HepG2 (cell line): ENCODE data around the gene ATP13A1. TPM values are rescaled to one million over a fixed set of nuclear protein-coding genes. Genes with fewer than 3 reads are reported as not detected.

Source experiments
- ARID5B ChIP-seq: IDR thresholded peaks from 2 replicates; pipeline ENCODE4 v1.4.0; 2020; ENCODE audit warnings: mild to moderate bottlenecking, missing genetic modification reagents
- ATF4 ChIP-seq, 2 experiments: fragments of 450-650 bp in 1 of 2; sonication (generic) in 1 of 2; formaldehyde crosslinking; IDR thresholded peaks; 2 replicates each; pipeline versions ENCODE4 v1.5.0 to v1.8.0; 2020 to 2022; ENCODE audit warnings: mild to moderate bottlenecking in 1 of 2, missing genetic modification reagents in 1 of 2
- GABPB1 ChIP-seq: IDR thresholded peaks from 2 replicates; pipeline ENCODE4 v1.6.1; 2016; ENCODE audit warnings: mild to moderate bottlenecking, missing genetic modification reagents, moderate library complexity, missing compliant biosample characterization
- KDM1A ChIP-seq: IDR thresholded peaks from 2 replicates; pipeline ENCODE4 v1.6.1; 2016; ENCODE audit warnings: missing compliant biosample characterization
- KLF11 ChIP-seq: IDR thresholded peaks from 2 replicates; pipeline ENCODE4 v1.6.1; 2016; ENCODE audit warnings: missing compliant biosample characterization
- MEF2D ChIP-seq: sonication (generic); formaldehyde crosslinking; IDR thresholded peaks from 2 replicates; pipeline ENCODE4 v1.5.1; 2020; ENCODE audit warnings: mild to moderate bottlenecking, missing genetic modification reagents
- MTERF4 ChIP-seq: sonication (generic); formaldehyde crosslinking; IDR thresholded peaks from 2 replicates; pipeline ENCODE4 v1.8.0; 2023; ENCODE audit warnings: mild to moderate bottlenecking, missing genetic modification reagents
- NR2C2 ChIP-seq: sonication (generic); formaldehyde crosslinking; IDR thresholded peaks from 2 replicates; pipeline ENCODE4 v1.4.0; 2020; ENCODE audit warnings: missing genetic modification reagents, mild to moderate bottlenecking, moderate library complexity, borderline replicate concordance
- SIN3A ChIP-seq: IDR thresholded peaks from 2 replicates; pipeline ENCODE4 v1.6.1; 2011; ENCODE audit warnings: low read depth, mild to moderate bottlenecking, control low read depth, low read length, borderline replicate concordance
- SRSF4 ChIP-seq: fragments of 200-400 bp; formaldehyde crosslinking; IDR thresholded peaks from one replicate; pipeline ENCODE4 v1.6.1; 2018; ENCODE audit warnings: mild to moderate bottlenecking, low read depth, low read length, moderate library complexity; ENCODE audit not compliant: poor library complexity, severe bottlenecking
- TBX3 ChIP-seq: fragments of 450-650 bp; IDR thresholded peaks from 2 replicates; pipeline ENCODE4 v1.6.1; 2017; ENCODE audit warnings: antibody characterized with exemption, mild to moderate bottlenecking, inconsistent platforms, borderline replicate concordance
- TEF ChIP-seq: sonication (generic); formaldehyde crosslinking; IDR thresholded peaks from 2 replicates; pipeline ENCODE4 v1.5.0; 2020; ENCODE audit warnings: missing genetic modification reagents
- ZMAT5 ChIP-seq: sonication (generic); formaldehyde crosslinking; IDR thresholded peaks from 2 replicates; pipeline ENCODE4 v1.5.0; 2020; ENCODE audit warnings: mild to moderate bottlenecking, low read depth, missing genetic modification reagents, borderline replicate concordance
- ZNF280D ChIP-seq: sonication (generic); formaldehyde crosslinking; IDR thresholded peaks from 2 replicates; pipeline ENCODE4 v1.5.1; 2020; ENCODE audit warnings: mild to moderate bottlenecking, missing genetic modification reagents
- ZNF547 ChIP-seq: sonication (generic); formaldehyde crosslinking; IDR thresholded peaks from 2 replicates; pipeline ENCODE4 v1.5.1; 2020; ENCODE audit warnings: mild to moderate bottlenecking, missing genetic modification reagents
- ZNF724P ChIP-seq: sonication (generic); formaldehyde crosslinking; IDR thresholded peaks from 2 replicates; pipeline ENCODE4 v1.8.0; 2022; ENCODE audit warnings: missing genetic modification reagents, borderline replicate concordance
- ZNF740 ChIP-seq: sonication (generic); formaldehyde crosslinking; IDR thresholded peaks from 2 replicates; pipeline ENCODE4 v1.4.0; 2020; ENCODE audit warnings: missing genetic modification reagents
- ZNF761 ChIP-seq: sonication (generic); formaldehyde crosslinking; conservative IDR thresholded peaks from 2 replicates; pipeline ENCODE4 v1.4.0; 2020; ENCODE audit warnings: mild to moderate bottlenecking, missing genetic modification reagents
- ZNF850 ChIP-seq: sonication (generic); formaldehyde crosslinking; conservative IDR thresholded peaks from 2 replicates; pipeline ENCODE4 v1.9.0; 2021; ENCODE audit warnings: mild to moderate bottlenecking, missing genetic modification reagents
- ZSCAN25 ChIP-seq: sonication (generic); formaldehyde crosslinking; IDR thresholded peaks from 2 replicates; pipeline ENCODE4 v1.8.0; 2022; ENCODE audit warnings: mild to moderate bottlenecking, missing genetic modification reagents
- polyA plus RNA-seq, 8 experiments: library from polyadenylated mRNA; depleted of rRNA in 3 of 8; stranded (reverse) in 7 of 8; unstranded in 1 of 8; fragments of >200 nt; fragmentation: Illumina TruSeq in 4 of 8; extraction: Trizol in 4 of 8; gene quantifications; 2 replicates each; pipeline versions ENCODE4 v1.2.1 to v1.2.3, GENCODE V29; 2011 to 2016; ENCODE audit warnings: low read depth in 4 of 8, missing spikeins in 1 of 8, mixed read lengths in 1 of 8; ENCODE audit not compliant: insufficient read depth in 1 of 8
- total RNA-seq, 5 experiments: library from RNA; depleted of rRNA; stranded (reverse); fragments of >200 nt; fragmentation: Illumina TruSeq; extraction: Trizol; gene quantifications; 2 replicates each; pipeline ENCODE4 v1.2.3, GENCODE V29; 2016; ENCODE audit warnings: low read depth in 1 of 5

The ATP13A1 gene
- total and polyA plus RNA-seq, 2 of the 13 experiments (the other 11 are each of a cell fraction or from before 2014, with no cell fraction given), result 23.2 to 41.7 TPM

GRCh38 chr19:19662871-19663255, 613 bp downstream of the ATP13A1 start (continued):
- TF ChIP-seq ARID5B (CRISPR knock-in tag), result no peak
- TF ChIP-seq KDM1A, result no peak
- peak in 1 of 2 experiments; percentile 27; a peak in 1 of 4 replicates for TF ChIP-seq ATF4 (CRISPR knock-in tag; IDR thresholded peaks at IDR 0.05)
- TF ChIP-seq ZNF850 (CRISPR knock-in tag), result no peak
- peak; percentile 57; the same call in 1 of the 2 replicates for TF ChIP-seq MTERF4 (CRISPR knock-in tag)
- no peak for TF ChIP-seq NR2C2 (CRISPR knock-in tag)
- no peak for TF ChIP-seq TEF (CRISPR knock-in tag)
- TF ChIP-seq TBX3, result no peak
- 0 out of 2 replicates have a peak, but pooled peaks have one; percentile 19 for TF ChIP-seq ZNF280D
- no peak for TF ChIP-seq ZNF761 (CRISPR knock-in tag)
- no peak for TF ChIP-seq SIN3A
- no peak for TF ChIP-seq ZMAT5
- TF ChIP-seq GABPB1, result no peak
- TF ChIP-seq MEF2D, result 0 out of 2 replicates have a peak, but pooled peaks have one; percentile 32
- no peak for TF ChIP-seq SRSF4
- TF ChIP-seq ZNF547 (CRISPR knock-in tag), result no peak
- no peak for TF ChIP-seq ZNF740 (CRISPR knock-in tag)
- TF ChIP-seq ZSCAN25 (CRISPR knock-in tag), result no peak
- TF ChIP-seq ZNF724P (CRISPR knock-in tag), result 0 out of 2 replicates have a peak, but pooled peaks have one; percentile 84
- TF ChIP-seq KLF11 (CRISPR knock-in tag), result no peak
